ENCODE data around the gene C15orf62.
A peak's percentile ranks its signal among the peaks of the same experiment; 100 is the strongest.

- TF ChIP-seq EP300 (IDR thresholded peaks at IDR 0.05) = no peak
- peak in 3 of 4 experiments; percentile 20 to 33 (median 31) for TF ChIP-seq CTCF (IDR thresholded peaks at IDR 0.05)
- TF ChIP-seq POLR2A (IDR thresholded peaks at IDR 0.05) = no peak
Observed at GRCh38 chr15:40782609-40783227, 12.9 kb downstream of the C15orf62 start.
